Measurements from ENCODE around the gene BRME1. TPM values are rescaled to one million over a fixed set of nuclear protein-coding genes. Genes with fewer than 3 reads are reported as not detected.

BRME1 gene
- total and polyA plus RNA-seq, 2 of the 13 experiments (the other 11 are each of a cell fraction or from before 2014, with no cell fraction given), result 0.74 to 1.5 TPM

GRCh38 chr19:13846557-13847406, 59.1 kb downstream of the BRME1 start (continued):
- TF ChIP-seq TFAP4 (IDR thresholded peaks at IDR 0.05; ENCODE audit: borderline replicate concordance, low read depth) (peak; percentile 91), HOXA3 (CRISPR knock-in tag; IDR thresholded peaks at IDR 0.05) (peak; percentile 58), HNRNPL (IDR thresholded peaks at IDR 0.05; ENCODE audit: low read depth, low read length) (peak; percentile 90), ZNF574 (CRISPR knock-in tag; IDR thresholded peaks at IDR 0.05) (peak; percentile 32), ETV5 (CRISPR knock-in tag; IDR thresholded peaks at IDR 0.05; ENCODE audit: borderline replicate concordance) (peak; percentile 96), ZFP36 (IDR thresholded peaks at IDR 0.05; ENCODE audit: borderline replicate concordance, low read depth, low read length, partially characterized antibody) (no peak), ZNF652 (CRISPR knock-in tag; IDR thresholded peaks at IDR 0.05; ENCODE audit: borderline replicate concordance, low read depth) (peak; percentile 94), JARID2 (CRISPR knock-in tag; IDR thresholded peaks at IDR 0.05; ENCODE audit: insufficient replicate concordance) (peak; percentile 27), ZBTB7B (CRISPR knock-in tag; IDR thresholded peaks at IDR 0.05) (peak; percentile 91), RXRA (CRISPR knock-in tag; IDR thresholded peaks at IDR 0.05) (peak; percentile 86), ZNF264 (CRISPR knock-in tag; IDR thresholded peaks at IDR 0.05) (0 out of 2 replicates have a peak, but pooled peaks have one; percentile 13), ZNF776 (CRISPR knock-in tag; IDR thresholded peaks at IDR 0.05) (no peak), FOXM1 (CRISPR knock-in tag; IDR thresholded peaks at IDR 0.05) (no peak), FOXO4 (CRISPR knock-in tag; conservative IDR thresholded peaks at IDR 0.05) (no peak), HNF4A (CRISPR knock-in tag; IDR thresholded peaks at IDR 0.05) (no peak)
- TF ChIP-seq, protein P1, sequence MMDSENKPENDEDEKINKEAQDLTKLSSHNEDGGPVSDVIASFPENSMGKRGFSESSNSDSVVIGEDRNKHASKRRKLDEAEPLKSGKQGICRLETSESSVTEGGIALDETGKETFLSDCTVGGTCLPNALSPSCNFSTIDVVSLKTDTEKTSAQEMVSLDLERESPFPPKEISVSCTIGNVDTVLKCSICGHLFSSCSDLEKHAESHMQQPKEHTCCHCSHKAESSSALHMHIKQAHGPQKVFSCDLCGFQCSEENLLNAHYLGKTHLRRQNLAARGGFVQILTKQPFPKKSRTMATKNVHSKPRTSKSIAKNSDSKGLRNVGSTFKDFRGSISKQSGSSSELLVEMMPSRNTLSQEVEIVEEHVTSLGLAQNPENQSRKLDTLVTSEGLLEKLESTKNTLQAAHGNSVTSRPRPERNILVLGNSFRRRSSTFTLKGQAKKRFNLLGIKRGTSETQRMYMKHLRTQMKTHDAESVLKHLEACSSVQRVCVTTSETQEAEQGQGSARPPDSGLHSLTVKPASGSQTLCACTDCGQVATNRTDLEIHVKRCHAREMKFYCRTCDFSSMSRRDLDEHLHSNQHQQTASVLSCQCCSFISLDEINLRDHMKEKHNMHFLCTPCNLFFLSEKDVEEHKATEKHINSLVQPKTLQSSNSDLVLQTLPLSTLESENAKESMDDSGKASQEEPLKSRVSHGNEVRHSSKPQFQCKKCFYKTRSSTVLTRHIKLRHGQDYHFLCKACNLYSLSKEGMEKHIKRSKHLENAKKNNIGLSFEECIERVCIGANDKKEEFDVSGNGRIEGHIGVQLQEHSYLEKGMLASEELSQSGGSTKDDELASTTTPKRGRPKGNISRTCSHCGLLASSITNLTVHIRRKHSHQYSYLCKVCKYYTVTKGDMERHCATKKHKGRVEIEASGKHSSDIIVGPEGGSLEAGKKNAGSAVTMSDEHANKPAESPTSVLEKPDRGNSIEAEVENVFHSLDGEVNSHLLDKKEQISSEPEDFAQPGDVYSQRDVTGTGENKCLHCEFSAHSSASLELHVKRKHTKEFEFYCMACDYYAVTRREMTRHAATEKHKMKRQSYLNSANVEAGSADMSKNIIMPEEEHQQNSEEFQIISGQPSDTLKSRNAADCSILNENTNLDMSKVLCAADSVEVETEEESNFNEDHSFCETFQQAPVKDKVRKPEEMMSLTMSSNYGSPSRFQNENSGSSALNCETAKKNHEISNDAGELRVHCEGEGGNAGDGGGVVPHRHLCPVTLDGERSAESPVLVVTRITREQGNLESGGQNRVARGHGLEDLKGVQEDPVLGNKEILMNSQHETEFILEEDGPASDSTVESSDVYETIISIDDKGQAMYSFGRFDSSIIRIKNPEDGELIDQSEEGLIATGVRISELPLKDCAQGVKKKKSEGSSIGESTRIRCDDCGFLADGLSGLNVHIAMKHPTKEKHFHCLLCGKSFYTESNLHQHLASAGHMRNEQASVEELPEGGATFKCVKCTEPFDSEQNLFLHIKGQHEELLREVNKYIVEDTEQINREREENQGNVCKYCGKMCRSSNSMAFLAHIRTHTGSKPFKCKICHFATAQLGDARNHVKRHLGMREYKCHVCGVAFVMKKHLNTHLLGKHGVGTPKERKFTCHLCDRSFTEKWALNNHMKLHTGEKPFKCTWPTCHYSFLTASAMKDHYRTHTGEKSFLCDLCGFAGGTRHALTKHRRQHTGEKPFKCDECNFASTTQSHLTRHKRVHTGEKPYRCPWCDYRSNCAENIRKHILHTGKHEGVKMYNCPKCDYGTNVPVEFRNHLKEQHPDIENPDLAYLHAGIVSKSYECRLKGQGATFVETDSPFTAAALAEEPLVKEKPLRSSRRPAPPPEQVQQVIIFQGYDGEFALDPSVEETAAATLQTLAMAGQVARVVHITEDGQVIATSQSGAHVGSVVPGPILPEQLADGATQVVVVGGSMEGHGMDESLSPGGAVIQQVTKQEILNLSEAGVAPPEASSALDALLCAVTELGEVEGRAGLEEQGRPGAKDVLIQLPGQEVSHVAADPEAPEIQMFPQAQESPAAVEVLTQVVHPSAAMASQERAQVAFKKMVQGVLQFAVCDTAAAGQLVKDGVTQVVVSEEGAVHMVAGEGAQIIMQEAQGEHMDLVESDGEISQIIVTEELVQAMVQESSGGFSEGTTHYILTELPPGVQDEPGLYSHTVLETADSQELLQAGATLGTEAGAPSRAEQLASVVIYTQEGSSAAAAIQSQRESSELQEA (CRISPR knock-in tag; IDR thresholded peaks at IDR 0.05; ENCODE audit: not compliant biosample characterization), result no peak
